MCF 10A (cell line): Measurements from ENCODE around the gene TIMMDC1. TPM values are rescaled to one million over a fixed set of nuclear protein-coding genes. Genes with fewer than 3 reads are reported as not detected.
"Not testable (repeated sequence)": the region's sequence is repeated elsewhere in the genome, so short reads cannot be mapped to it uniquely, and the experiment has no call there.

Source experiments
- BruUV-seq: library from RNA; stranded (reverse); fragments of 400-500 nt; replicated peaks from 2 replicates; lab custom pipeline; 2021; lab: Mats Ljungman, UMichigan
- CTCF ChIA-PET: fragments of 300-600 bp; sonication (Branson Sonifier 250); formaldehyde crosslinking; extraction: SDS; loops from one replicate; lab custom pipeline; 2021; ENCODE audit warnings: antibody characterized with exemption, inconsistent platforms; lab: Yijun Ruan, JAX
- POLR2A ChIA-PET: fragments of 300-600, 350-650 bp; sonication (Branson Sonifier 250); formaldehyde crosslinking; extraction: SDS; loops from one replicate; lab custom pipeline; 2020; ENCODE audit warnings: antibody characterized with exemption, inconsistent platforms; lab: Yijun Ruan, JAX
- DNase-seq: peaks from one replicate; pipeline ENCODE4 v3.0.0-alpha.2; 2018; ENCODE audit not compliant: unreplicated experiment
- H3K27ac Mint-ChIP-seq: one replicate; pipeline ENCODE4 v1.8.0; 2022; ENCODE audit warnings: mild to moderate bottlenecking, low read depth, mixed read lengths; ENCODE audit not compliant: unreplicated experiment
- H3K27me3 Mint-ChIP-seq: one replicate; pipeline ENCODE4 v1.8.0; 2022; ENCODE audit warnings: mixed read lengths; ENCODE audit not compliant: insufficient read depth, unreplicated experiment
- H3K36me3 Mint-ChIP-seq: one replicate; pipeline ENCODE4 v1.8.0; 2022; ENCODE audit warnings: mild to moderate bottlenecking, moderate library complexity, mixed read lengths; ENCODE audit not compliant: insufficient read depth, unreplicated experiment
- H3K4me1 Mint-ChIP-seq: one replicate; pipeline ENCODE4 v1.8.0; 2022; ENCODE audit warnings: mixed read lengths; ENCODE audit not compliant: insufficient read depth, unreplicated experiment
- H3K4me3 Mint-ChIP-seq: one replicate; pipeline ENCODE4 v1.8.0; 2022; ENCODE audit warnings: mild to moderate bottlenecking, moderate library complexity, mixed read lengths; ENCODE audit not compliant: unreplicated experiment
- H3K9me3 Mint-ChIP-seq: one replicate; pipeline ENCODE4 v1.8.0; 2022; ENCODE audit warnings: mixed read lengths; ENCODE audit not compliant: unreplicated experiment
- intact Hi-C: fragments of 100-400 bp; cut with micrococcal nuclease; formaldehyde crosslinking; loops from 2 replicates; pipeline ENCODE4 v1.14.1; 2022
- total RNA-seq: library from RNA; stranded (reverse); gene quantifications from 2 replicates; pipeline ENCODE4 v1.2.3, GENCODE V29; 2022
- TF ChIP-seq, protein P1 (sequence below): fragments of 200-600 bp; IDR thresholded peaks from one replicate; pipeline ENCODE4 v1.8.0; 2022; ENCODE audit warnings: antibody characterized with exemption, mild to moderate bottlenecking; ENCODE audit not compliant: unreplicated experiment

Gene TIMMDC1
- total RNA-seq, 1 experiment from 2014 or later = 113 TPM

DNA sequence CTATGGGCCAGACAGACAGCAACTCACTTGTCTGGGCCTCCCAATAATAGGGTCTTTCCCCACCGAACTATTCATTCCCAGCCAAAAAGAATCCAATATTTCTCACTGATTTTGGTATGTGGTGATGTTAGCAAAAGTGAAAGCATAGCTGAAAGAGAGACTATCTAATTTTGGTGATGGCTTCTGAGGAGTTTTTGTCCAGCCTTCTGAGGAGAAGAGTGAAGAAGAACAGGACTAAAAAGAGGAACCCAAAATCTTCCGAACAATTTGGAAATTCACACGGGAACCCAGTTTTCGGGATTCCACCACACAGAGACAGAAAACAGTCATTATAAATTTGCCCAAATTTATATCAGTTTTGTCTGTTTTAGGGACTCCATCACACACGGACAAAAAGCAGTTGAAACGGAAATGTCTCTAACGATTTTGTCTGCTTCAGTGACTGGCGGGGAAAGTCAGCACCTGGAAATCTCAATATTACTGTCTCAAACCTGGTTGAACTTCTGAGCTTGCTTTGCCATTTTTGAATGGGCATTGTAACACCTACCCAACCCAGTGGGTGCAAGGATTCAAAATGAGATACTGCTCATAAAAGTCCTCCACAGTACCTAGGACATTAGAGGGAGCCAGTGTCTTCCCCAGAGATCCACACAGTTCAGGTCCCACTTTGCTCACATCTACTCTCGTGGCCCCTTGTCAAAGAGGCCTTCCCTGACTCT is 52.0 kb downstream of the TIMMDC1 start:
- Mint-ChIP-seq H3K4me1 (no peaks in the 10 kb centered on the region), H3K4me3 (no peak overlapping the region), H3K9me3 (no peaks in the 10 kb centered on the region), H3K27ac (no peak overlapping the region), H3K27me3 (no peaks in the 10 kb centered on the region), H3K36me3 (no peaks in the 10 kb centered on the region)
- intact Hi-C loops = no loop called here
- POLR2A ChIA-PET = no interaction called here
- BruUV-seq = no TSS peak
- TF ChIP-seq, protein P1, sequence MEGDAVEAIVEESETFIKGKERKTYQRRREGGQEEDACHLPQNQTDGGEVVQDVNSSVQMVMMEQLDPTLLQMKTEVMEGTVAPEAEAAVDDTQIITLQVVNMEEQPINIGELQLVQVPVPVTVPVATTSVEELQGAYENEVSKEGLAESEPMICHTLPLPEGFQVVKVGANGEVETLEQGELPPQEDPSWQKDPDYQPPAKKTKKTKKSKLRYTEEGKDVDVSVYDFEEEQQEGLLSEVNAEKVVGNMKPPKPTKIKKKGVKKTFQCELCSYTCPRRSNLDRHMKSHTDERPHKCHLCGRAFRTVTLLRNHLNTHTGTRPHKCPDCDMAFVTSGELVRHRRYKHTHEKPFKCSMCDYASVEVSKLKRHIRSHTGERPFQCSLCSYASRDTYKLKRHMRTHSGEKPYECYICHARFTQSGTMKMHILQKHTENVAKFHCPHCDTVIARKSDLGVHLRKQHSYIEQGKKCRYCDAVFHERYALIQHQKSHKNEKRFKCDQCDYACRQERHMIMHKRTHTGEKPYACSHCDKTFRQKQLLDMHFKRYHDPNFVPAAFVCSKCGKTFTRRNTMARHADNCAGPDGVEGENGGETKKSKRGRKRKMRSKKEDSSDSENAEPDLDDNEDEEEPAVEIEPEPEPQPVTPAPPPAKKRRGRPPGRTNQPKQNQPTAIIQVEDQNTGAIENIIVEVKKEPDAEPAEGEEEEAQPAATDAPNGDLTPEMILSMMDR = no peak
- DNase-seq = no peak
- CTCF ChIA-PET = interaction anchor here (0.7 to 1.4 kb wide), 2 partner anchors 10 to 111 kb away, joined by 3 to 4 read pairs; no protein-coding TSS in a partner anchor

- TF ChIP-seq, protein P1 = no peak
- no peaks in the 10 kb centered on the region for H3K36me3 Mint-ChIP-seq
- DNase-seq = no peak
- ChIA-PET POLR2A (no interaction called here), CTCF (no interaction called here)
- H3K9me3 Mint-ChIP-seq = no peaks in the 10 kb centered on the region
- intact Hi-C loops = no loop called here
- H3K27me3 Mint-ChIP-seq = no peaks in the 10 kb centered on the region
- no TSS peak for BruUV-seq
- no peak overlapping the region for H3K27ac Mint-ChIP-seq
- H3K4me3 Mint-ChIP-seq = no peak overlapping the region
- H3K4me1 Mint-ChIP-seq = no peaks in the 10 kb centered on the region
Observed at GRCh38 chr3:119551598-119551997, 53.3 kb downstream of the TIMMDC1 start.

DNA sequence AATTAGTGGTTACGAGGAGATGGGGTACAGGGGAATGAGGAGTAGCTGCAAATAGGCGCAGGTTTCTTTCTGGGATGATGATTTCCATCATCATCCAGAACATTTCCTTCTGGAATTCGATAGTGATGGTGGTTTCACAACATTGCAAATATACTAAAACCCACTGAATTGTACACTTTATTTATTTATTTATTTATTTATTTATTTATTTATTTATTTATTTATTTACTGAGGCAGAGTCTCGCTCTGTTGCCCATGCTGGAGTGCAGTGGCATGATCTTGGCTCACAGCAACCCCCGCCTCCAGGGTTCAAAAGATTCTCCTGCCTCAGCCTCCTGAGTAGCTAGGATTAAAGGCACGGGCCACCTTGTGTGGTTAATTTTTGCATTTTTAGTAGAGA is 54.6 kb downstream of the TIMMDC1 start:
- CTCF ChIA-PET = interaction anchor here (1.2 kb wide), 1 partner anchor 11 kb away, joined by 5 read pairs; no protein-coding TSS in a partner anchor
- intact Hi-C loops = not testable (repeated sequence)

GRCh38 chr3:119553823-119554415 is 55.6 kb downstream of the TIMMDC1 start:
- Mint-ChIP-seq H3K4me1 (no peaks in the 10 kb centered on the region), H3K4me3 (no peak overlapping the region), H3K36me3 (no peaks in the 10 kb centered on the region), H3K9me3 (no peaks in the 10 kb centered on the region), H3K27me3 (no peaks in the 10 kb centered on the region), H3K27ac (no peak overlapping the region)
- ChIA-PET POLR2A (no interaction called here), CTCF (interaction anchor here (0.6 kb wide), 1 partner anchor 30 kb away, joined by 3 read pairs; no protein-coding TSS in a partner anchor)
- no peak for DNase-seq
- BruUV-seq = no TSS peak
- intact Hi-C loops = no loop called here
- TF ChIP-seq, protein P1 = no peak

More for the DNA sequence above, 54.6 kb downstream of the TIMMDC1 start:
- H3K27ac Mint-ChIP-seq, BruUV-seq, H3K9me3 Mint-ChIP-seq, H3K36me3 Mint-ChIP-seq, H3K27me3 Mint-ChIP-seq, H3K4me3 Mint-ChIP-seq, DNase-seq, H3K4me1 Mint-ChIP-seq, POLR2A ChIA-PET: not testable (repeated sequence)
